HTERT RPE-1 (cell line): ENCODE results near the gene NDUFC1.
"Not testable (repeated sequence)": the region's sequence is repeated elsewhere in the genome, so short reads cannot be mapped to it uniquely, and the experiment has no call there.

Source experiments
- in situ Hi-C: fragments of 300-500 bp; cut with MboI; formaldehyde crosslinking; loops from 4 replicates; pipeline ENCODE4 v1.14.3; 2020; ENCODE audit warnings: low sequenced_read_pairs

Gene NDUFC1

DNA sequence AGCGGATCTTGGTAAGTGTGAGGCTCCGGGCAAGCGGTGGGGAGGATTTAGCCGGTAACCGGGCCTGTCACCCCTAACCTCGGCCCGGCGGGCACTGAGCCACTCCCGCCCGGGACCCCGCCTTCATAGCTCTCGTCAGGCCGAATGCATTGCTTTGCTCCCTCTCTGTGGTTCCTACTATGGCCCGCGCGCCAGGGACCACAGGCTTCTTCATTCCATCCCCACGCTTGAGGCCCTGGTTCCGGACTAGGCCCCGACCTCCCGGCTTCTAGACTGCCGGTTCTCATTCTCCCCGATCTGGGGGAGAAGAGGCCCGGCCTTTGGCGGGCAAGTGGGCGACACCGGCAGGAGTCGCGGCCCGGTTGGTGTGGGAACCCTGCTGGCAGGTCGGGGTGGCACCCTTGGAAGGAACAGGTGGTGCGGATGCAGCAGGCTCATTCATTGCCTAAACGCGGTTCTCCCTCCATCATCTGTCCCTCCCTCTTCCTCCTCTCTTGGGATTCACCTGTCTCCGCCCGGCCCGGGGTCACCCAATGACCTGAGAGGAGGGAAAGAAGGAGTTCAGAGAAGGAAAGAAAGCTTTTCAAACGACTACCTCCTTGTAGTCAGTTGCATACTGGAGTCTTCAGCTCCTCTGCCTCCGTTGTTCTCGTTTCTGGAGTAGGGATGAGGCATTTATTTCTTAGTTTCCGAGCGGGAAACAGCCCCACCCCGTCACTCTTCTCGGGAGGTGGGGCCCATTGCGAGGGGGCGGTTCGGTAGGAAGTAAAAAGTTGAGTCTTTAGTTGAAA lies at the start of gene NDUFC1:
Gene NDUFC1, minus strand, starts transcription at position 657 of the 791 bp plus-strand sequence. CDS start 6,679 bp downstream, outside the sequence.
- in situ Hi-C loops = no loop called here

DNA sequence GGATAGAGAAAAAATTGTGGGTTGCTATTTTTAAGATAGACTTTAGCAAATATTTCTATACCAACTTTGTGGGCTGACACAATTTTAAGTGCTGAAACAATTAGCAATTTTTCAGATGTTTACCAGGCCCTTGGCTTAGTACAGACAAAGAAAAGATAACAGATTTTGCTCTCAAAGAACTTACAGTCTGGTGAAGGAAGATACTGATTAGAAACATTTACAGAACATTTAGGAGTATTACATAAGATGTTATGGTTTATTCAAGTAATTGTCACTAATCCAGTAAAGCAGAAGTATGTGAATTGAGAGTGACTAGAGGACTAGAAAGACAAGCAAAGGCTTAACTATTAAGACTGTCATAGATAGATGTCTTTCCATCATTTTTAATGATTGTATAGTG lies 35.3 kb upstream of the NDUFC1 start:
- in situ Hi-C loops = no loop called here

DNA sequence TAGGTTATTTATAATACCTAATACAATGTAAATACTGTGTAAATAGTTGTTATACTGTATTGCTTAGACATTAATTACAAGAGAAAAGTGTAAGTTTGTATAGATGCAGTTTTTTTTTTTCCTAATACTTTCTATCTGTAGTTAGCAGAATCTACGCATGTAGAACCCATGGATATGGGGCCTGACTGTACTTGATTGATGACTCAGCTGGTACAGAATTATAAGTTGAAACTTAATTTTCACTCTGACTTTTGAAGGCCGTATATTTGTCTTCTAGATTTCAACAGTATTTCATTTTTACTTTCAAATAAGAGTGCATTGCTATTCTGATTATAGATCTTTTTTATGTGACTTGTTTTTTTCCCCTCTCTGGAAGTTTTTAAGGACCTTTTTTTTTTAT lies 30.8 kb upstream of the NDUFC1 start:
- in situ Hi-C loops = no loop called here

DNA sequence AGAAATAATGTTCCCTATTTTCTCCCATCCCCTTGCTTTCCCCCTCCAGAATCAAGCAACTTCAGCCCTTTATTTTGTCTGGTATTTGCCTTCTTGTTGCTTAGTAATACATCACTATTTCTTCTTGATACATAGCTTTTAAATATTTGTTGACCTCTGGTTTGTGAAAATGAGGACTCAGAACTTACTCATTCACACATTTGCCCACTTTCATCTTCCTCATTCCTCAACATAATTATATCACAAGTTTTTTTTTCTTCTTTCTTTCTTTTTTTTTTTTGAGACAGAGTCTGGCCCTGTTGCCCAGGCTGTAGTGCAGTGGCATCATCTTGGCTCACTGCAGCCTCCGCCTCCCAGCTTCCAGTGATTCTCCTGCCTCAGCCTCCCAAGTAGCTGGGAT lies 28.9 kb upstream of the NDUFC1 start:
- in situ Hi-C loops = no loop called here

DNA sequence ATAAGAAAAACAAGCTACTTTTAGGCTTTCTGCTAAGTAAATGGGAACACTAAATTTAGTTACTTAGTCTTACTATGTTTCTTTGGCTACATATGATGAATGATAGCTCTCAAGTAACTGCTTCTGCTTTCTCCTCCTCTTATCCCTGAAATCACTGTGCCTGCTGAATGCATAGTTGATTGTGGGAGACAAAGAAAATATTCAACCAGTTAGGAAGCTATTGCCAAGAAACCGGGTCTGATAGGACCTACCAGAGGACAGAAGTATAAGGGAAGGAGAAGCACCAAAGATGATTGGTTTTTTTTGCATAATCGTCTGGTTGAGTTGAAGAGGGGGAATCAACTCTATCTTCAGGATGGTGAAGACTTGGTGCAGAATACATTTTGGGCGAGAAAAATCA lies 28.0 kb upstream of the NDUFC1 start:
- in situ Hi-C loops = no loop called here

DNA sequence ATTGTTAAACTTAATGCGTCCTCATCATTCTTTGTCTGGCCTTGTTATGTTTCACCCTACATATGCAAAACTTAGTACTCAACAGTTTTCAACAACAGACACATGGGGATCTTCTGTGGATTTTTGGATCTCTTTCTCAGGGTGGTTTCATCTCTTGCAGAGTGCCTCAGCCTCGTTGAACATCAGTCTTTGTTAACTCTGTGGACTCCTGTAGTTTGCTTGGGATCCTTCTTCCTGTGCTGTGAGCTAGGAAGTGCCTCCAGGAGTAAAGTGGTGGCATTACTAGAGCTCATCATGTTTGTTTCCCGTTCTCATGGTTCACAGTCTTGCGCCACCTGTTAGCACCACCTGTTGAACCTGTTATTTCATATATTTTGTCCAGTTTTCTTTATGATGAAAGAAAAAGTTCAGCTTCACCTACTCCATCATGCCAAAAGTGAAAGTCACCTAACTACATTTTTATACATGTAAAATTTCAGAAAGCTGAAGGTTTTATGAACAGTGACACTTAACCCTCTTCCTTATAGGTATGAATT lies 27.5 kb upstream of the NDUFC1 start:
- in situ Hi-C loops = no loop called here

DNA sequence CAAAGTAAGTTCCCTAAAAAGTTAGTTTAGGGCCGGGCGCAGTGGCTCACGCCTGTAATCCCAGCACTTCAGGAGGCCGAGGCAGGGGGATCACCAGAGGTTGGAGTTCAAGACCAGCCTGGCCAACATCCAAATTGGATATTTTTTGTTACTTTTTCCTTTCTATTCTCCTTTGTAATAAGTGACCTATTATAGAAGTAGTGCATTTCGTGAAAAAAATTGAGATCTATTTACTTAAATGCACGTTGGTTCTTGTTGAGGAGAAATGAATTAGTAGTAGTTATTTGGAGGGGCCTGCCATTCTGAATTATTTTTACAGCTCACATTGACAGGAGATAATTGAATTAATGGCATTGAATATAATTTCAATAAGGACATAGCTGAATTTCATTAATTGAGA lies 22.3 kb upstream of the NDUFC1 start:
- in situ Hi-C loops = no loop called here

DNA sequence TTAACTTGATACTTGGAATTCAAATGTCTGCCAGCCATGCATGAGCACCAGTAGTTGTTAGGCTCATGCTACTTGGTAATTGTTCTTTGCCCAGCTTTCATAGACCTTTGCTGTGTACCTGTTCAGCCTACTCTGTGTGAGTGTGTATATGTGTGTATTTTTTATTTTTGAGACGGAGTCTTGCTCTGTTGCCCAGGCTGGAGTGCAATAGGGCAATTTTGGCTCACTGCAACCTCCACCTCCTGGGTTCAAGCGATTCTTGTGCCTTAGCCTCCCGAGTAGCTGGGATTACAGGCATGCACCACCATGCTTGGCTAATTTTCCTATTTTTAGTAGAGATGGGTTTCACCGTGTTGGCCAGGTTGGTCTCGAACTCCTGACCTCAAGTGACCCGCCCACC lies 20.3 kb upstream of the NDUFC1 start:
- in situ Hi-C loops = not testable (repeated sequence)

DNA sequence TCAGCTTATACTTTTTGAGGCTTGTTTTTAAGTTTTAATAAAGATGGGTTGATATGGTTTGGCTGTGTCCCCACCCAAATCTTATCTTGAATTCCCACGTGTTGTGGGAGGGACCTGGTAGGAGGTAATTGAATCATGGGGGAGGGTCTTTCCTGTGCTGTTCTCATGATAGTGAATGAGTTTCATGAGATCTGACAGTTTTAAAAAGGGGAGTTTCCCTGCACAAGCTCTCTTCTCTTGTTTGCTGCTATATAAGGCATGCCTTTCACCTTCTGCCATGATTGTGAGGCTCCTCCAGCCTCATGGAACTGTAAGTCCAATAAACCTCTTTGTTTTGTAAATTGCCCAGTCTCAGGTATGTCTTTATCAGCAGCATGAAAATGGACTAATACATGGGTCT lies 19.8 kb upstream of the NDUFC1 start:
- in situ Hi-C loops = not testable (repeated sequence)

DNA sequence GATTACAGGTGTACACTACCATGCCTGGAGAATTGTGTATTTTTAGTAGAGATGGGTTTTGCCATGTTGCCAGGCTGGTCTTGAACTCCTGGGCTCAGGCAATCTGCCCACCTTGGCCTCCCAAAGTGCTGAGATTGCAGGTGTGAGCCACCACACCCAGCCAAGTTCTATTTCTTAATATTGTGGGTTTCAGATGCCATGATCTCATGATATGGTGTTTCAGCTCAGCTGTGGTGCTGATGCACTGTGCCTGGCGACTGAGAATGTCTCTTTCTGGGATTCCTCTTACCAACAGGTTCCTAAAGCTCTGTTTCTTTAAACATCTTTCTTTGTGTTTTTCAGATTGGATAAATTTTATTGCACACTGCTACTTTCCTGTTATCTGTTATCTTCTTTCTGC lies 17.3 kb upstream of the NDUFC1 start:
- in situ Hi-C loops = no loop called here

DNA sequence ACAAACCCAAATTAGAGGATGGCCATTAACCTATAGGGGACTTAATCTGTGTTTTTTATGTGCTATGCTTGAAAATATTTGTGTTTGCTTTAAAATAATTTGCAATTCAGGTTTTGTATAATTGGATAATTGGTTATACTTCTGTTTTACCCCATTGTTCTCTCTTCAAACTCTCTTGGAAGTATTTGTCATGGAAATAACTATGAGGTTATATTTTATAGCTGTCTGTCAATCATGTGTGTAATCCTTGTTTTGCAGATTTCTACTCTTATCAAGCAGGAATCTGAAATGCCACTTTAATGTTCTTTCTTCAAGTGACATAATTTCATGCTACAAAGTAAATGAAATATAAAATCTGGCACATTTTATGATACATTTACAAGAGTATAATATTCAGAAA lies 15.4 kb upstream of the NDUFC1 start:
- in situ Hi-C loops = no loop called here

DNA sequence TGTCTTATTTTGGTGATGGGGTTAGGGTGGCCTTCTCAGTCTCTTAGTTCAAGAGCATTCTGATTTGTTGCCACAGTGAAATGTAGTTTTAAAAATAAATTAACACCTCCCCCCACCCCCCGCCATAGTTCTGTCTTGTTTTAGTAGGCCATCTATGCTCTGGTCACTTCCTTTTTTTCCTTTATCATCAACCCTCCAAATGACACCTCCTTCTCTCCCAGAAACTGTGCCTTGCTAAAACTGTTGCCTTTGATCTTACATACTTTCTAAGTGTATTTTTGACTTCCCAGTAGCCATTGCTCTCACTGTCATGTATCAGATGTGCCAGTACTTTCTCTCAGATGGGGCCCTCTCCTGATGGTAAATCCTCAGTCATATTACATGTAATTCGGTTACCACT lies 14.5 kb upstream of the NDUFC1 start:
- in situ Hi-C loops = no loop called here

DNA sequence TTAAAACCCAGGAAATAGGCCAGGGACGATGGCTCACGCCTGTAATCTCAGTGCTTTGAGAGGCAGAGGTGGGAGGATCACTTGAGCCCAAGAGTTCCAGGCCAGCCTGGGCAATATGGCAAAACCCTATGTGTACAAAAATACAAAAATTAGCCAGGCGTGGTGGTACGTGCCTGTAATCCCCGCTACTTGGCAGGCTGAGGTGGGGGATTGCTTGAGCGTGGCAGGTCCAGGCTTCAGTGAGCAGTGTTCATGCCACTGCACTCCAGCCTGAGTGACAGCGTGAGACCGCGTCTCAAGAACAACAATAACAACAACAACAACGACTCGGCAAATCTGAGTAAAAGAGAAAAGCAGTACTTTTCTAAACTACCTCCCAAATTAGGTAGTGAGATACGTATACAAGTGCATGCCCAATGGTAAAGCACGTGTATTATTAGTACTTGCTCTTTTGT lies 13.0 kb upstream of the NDUFC1 start:
- in situ Hi-C loops = no loop called here

DNA sequence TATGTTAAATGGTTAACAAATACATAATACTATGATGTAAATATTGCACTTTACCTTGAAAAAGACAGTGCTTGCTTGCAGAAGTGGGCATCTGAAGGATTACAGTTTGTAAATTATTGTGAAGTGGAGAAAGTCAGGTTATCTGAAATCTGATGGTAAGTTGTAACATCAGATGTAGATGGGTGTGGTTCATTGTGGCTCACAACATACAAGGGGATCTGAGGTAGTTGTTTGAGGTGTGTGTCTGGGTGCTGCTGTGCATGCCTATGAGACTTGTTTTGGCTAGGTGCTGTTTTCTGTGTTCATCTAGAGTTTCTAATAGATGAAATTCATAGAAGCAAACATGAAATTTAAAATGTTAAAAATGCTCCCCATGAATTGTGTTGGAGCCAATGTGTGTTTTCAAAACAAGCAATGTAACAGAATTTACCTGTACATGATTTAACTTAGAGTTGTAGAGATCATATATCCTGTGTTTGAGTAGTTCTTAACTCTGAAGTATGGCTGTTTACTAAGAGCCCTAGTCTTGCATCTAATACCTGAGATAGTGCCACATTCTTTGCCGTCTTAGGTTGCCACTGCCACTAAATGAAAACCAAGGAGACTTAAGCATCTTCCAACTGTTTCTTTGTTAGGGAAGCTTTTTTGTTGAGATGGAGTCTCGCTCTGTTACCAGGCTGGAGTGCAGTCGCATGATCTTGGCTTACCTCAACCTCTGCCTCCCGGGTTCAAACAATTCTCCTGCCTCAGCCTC lies 11.9 kb upstream of the NDUFC1 start:
- in situ Hi-C loops = no loop called here

DNA sequence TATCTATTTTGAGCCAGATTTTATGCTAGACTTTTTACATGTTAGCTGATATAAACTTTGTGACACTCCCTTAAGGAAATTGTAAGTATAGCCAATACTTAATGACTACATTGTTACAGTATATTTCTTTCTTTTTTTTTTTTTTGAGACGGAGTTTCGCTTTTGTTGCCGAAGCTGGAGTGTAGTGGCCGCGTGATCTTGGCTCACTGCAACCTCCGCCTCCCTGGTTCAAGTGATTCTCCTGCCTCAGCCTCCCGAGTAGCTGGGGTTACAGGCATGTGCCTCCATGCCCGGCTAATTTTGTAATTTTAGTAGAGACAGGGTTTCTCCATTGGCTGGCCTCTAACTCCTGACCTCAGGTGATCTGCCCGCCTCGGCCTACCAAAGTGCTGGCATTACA lies 11.1 kb upstream of the NDUFC1 start:
- in situ Hi-C loops = not testable (repeated sequence)

DNA sequence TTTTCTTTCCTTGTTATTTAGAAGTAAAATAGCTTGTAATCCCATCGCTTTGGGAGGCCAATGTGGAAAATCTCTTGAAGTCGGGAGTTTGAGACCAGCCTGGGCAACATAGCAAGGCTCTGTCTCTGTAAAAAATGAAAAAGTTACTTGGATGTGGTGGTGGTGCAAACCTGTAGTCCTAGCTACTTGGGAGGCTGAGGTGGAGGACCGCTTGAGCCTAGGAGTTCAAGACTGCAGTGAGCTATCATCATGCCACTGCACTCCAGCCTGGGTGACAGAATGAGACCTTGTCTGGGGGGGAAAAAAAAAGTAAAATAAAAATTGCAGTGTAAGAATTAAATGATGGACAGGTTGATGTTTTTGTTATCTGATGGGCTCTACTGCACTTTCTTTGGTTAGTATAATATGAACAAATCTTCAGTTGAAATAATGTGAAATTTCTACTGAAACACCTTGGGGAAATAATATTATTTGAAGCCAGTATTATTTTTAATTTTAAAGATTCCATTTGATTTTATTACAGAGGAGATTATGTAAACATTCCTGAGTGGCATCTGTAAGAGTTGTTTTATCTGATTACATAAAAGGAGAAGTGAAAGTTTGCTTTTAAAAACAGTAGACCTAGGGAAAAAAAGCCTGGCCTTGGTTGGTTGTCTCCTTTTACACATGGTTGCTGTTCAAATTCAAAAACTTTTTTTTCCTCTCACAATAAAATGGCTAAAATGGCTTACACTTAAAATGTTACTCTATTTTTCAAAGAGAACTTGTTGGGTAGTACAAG lies 10.5 kb upstream of the NDUFC1 start:
- in situ Hi-C loops = no loop called here

DNA sequence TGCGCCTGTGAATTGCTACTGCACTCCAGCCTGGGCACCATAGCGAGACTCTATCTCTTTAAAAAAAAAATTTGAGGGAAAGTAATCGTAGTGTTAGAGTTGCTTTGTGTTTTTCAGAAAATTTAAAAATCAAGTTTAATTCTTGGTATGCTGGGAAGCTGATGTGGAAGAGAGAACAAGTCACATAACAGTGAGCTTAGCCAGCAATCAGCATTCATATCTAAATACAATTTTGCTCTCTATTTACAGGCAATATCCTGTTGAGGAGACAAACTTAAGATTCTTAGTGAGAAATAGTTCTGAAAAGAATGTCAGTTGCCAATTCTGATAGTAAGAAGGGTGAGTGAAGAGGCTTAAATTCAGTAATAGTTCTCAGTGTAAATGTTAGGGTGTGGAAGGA lies 9.6 kb upstream of the NDUFC1 start:
- in situ Hi-C loops = no loop called here

DNA sequence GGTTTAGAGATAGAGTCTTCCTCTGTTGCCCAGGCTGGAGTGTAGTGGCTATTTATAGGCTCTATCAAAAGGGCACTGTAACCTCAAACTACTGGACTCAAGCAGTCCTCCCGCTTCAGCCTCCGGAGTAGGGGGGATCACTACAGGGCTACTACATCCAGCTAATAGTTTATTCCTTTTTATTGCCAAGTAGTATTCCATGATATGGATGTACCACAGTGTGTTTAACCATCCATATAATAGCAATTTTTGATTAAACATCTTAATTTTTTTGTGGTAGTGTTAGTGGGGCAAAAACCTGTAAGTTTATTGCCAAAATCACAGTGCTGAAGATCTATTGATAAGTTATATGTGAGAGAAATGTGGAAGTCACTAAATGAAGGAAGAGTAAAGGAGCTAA lies 2.6 kb upstream of the NDUFC1 start:
- in situ Hi-C loops = no loop called here

DNA sequence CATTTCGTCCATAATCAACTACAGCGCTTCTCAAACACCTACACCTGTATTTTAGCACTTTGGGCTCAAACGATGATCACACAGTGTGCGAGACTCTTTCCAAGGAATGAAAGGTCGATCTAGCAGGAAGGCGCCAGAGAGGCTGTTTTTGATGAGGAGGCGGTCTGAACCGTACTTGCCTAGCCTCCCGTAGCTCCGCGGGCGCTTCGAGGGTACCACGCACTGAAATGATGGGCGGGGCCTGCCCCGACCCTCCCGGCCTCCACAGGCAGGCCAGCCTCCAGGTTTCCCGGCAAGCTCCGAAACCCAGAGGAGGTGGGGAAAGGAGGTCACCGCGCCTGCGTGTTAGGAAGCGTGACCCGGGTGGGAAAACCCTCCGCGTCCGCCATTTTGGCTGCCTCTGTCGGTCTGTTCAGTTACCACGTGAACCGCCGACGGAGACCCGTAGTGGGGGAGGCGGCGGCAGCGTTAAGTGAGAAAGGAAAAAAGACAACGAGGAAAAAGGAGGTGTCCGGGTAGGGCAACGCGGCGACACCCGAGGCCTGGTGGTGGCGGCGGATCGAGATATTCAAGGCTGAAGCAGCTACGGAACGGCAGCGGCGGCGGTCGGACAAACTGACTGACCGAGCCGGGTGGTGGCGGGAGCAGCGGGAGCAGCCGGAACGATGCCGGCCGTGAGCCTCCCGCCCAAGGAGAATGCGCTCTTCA lies 1.0 kb downstream of the NDUFC1 start, which contains the start of gene NAA15:
Gene NAA15, plus strand, starts transcription at position 393 of the 708 bp plus-strand sequence. Its CDS starts 273 bp downstream, at position 666.
- in situ Hi-C loops = no loop called here

DNA sequence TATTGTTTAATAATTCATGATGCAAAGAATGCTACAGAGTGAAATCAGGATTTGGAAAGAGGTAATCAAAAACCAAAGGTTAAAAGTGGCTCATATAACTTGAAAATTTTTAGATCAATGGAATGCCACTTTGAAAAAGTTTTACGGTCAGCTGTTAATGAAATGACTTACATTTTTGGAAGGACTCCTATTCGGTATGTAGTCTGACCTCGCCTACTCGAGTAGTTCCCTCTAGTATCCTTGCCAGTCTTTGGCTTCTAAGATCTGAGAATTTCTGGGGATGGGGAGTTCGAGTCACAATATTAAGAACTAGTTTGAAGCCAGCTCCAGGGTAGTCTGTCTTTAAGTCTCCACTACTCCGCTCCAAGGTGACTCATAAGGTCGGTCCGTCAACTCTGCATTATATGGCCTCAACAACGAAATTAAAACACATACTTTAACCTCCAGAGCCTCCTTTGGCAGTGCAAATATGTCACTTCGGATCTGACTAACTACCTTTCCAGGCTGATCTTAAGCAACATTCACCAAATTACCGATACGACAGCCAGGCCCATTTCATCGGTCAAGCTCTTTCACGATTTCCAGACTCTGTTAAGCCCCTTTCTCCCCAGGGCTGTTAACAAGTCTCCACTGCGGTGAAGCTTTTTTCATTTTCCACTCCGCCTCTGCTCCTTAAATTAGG lies 1.7 kb downstream of the NDUFC1 start:
- in situ Hi-C loops = no loop called here
